ENCODE data around the gene RALGAPA1.

Gene RALGAPA1

DNA sequence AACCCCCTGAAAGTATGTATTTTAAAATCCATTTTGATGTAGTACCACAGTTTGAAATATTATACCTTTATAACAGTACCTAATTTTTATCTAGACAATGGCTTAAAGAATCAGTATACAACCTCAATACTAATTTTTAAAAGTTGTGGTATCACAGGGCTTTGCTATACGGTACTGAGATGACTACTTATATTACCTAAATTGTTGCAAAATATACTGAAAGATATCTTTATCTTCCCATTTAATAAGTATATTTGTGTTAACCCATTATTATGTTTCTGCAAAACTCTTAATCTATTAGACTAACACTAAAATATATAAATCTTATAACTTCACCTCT, 67.1 kb downstream of the RALGAPA1 start:
- TF ChIP-seq TAF1 (IDR thresholded peaks at IDR 0.05; ENCODE audit: borderline replicate concordance, insufficient read depth, low read length) (no peak), REST (IDR thresholded peaks at IDR 0.05; ENCODE audit: insufficient read depth in 1 of 2, low read depth in 2 of 2, low read length in 2 of 2) (no peak), POLR2AphosphoS5 (IDR thresholded peaks at IDR 0.05; ENCODE audit: low read depth, low read length) (no peak), FOXP2 (optimal IDR thresholded peaks at IDR 0.05; ENCODE audit: borderline replicate concordance, extremely low read depth, extremely low read length, insufficient read depth) (no peak), SIN3A (IDR thresholded peaks at IDR 0.05; ENCODE audit: borderline replicate concordance, insufficient read depth, low read length) (no peak)

GRCh38 chr14:35741345-35742031, 67.6 kb downstream of the RALGAPA1 start:
- TF ChIP-seq POLR2AphosphoS5 (IDR thresholded peaks at IDR 0.05; ENCODE audit: low read depth, low read length) (no peak), FOXP2 (optimal IDR thresholded peaks at IDR 0.05; ENCODE audit: borderline replicate concordance, extremely low read depth, extremely low read length, insufficient read depth) (no peak), SIN3A (IDR thresholded peaks at IDR 0.05; ENCODE audit: borderline replicate concordance, insufficient read depth, low read length) (no peak), TAF1 (IDR thresholded peaks at IDR 0.05; ENCODE audit: borderline replicate concordance, insufficient read depth, low read length) (no peak), REST (IDR thresholded peaks at IDR 0.05; ENCODE audit: insufficient read depth in 1 of 2, low read depth in 2 of 2, low read length in 2 of 2) (no peak)

DNA sequence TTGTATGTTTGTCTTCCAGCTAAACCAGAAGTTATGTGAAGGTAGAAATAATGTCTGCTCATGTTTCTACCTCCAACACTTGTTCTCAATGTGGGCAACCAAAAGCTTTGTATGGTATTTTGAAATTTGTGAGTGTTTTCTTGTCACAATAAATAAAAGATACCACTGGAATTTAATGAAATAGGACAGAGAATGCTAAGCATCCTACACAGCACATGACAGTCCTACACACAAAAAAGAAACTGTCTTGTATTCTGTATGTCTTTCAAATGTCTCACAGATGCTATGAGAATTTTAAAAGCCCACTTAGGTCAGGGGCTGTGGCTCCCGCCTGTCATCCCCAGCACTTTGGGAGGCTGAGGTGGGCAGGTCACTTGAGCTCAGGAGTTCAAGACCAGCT, 68.9 kb downstream of the RALGAPA1 start:
- TF ChIP-seq SIN3A (IDR thresholded peaks at IDR 0.05; ENCODE audit: borderline replicate concordance, insufficient read depth, low read length): no peak
- TF ChIP-seq POLR2AphosphoS5 (IDR thresholded peaks at IDR 0.05; ENCODE audit: low read depth, low read length): no peak
- no peak for TF ChIP-seq FOXP2 (optimal IDR thresholded peaks at IDR 0.05; ENCODE audit: borderline replicate concordance, extremely low read depth, extremely low read length, insufficient read depth)
- no peak for TF ChIP-seq TAF1 (IDR thresholded peaks at IDR 0.05; ENCODE audit: borderline replicate concordance, insufficient read depth, low read length)
- TF ChIP-seq REST (IDR thresholded peaks at IDR 0.05; ENCODE audit: insufficient read depth in 1 of 2, low read depth in 2 of 2, low read length in 2 of 2): no peak

GRCh38 chr14:35730871-35731270, 78.2 kb downstream of the RALGAPA1 start:
- TF ChIP-seq REST (IDR thresholded peaks at IDR 0.05; ENCODE audit: insufficient read depth in 1 of 2, low read depth in 2 of 2, low read length in 2 of 2): no peak
- TF ChIP-seq POLR2AphosphoS5 (IDR thresholded peaks at IDR 0.05; ENCODE audit: low read depth, low read length): no peak
- TF ChIP-seq FOXP2 (optimal IDR thresholded peaks at IDR 0.05; ENCODE audit: borderline replicate concordance, extremely low read depth, extremely low read length, insufficient read depth): no peak
- TF ChIP-seq SIN3A (IDR thresholded peaks at IDR 0.05; ENCODE audit: borderline replicate concordance, insufficient read depth, low read length): no peak
- no peak for TF ChIP-seq TAF1 (IDR thresholded peaks at IDR 0.05; ENCODE audit: borderline replicate concordance, insufficient read depth, low read length)

Measured in PFSK-1 (cell line).